Naive B cell (primary cell): ENCODE measurements around the gene RASGRP3. TPM values are rescaled to one million over a fixed set of nuclear protein-coding genes. Genes with fewer than 3 reads are reported as not detected.

Source experiments
- ATAC-seq, 2 donors: fragments of 150-1000 bp; cut with Tn5 transposase; 2 replicates each; pipeline ENCODE4 v1.10.0; 2021; ENCODE audit warnings: low read depth in 2 of 2, mild to moderate bottlenecking in 2 of 2, moderate library complexity in 2 of 2
- DNase-seq: peaks from one replicate; pipeline ENCODE4 v3.0.0; 2022
- H3K27ac Mint-ChIP-seq, 6 donors: one replicate each; pipeline ENCODE4 v1.8.0; 2020 to 2022; ENCODE audit warnings: mild to moderate bottlenecking in 6 of 6, mixed read lengths in 6 of 6, moderate library complexity in 5 of 6, inconsistent platforms in 2 of 6
- H3K27me3 Mint-ChIP-seq, 3 donors: one replicate each; pipeline ENCODE4 v1.8.0; 2021 to 2022; ENCODE audit warnings: mixed read lengths in 3 of 3, mild to moderate bottlenecking in 1 of 3
- H3K36me3 Mint-ChIP-seq, 2 donors: one replicate each; pipeline ENCODE4 v1.8.0; 2020 to 2022; ENCODE audit warnings: mixed read lengths in 2 of 2, inconsistent platforms in 1 of 2, mild to moderate bottlenecking in 1 of 2
- H3K4me1 Mint-ChIP-seq, 3 donors: one replicate each; pipeline ENCODE4 v1.8.0; 2020 to 2022; ENCODE audit warnings: mixed read lengths in 3 of 3, inconsistent platforms in 1 of 3, mild to moderate bottlenecking in 1 of 3, moderate library complexity in 1 of 3
- H3K4me3 Mint-ChIP-seq, 8 donors: one replicate each; pipeline ENCODE4 v1.8.0; 2020 to 2022; ENCODE audit warnings: mild to moderate bottlenecking in 8 of 8, mixed read lengths in 8 of 8, moderate library complexity in 8 of 8, inconsistent platforms in 2 of 8
- H3K9me3 Mint-ChIP-seq, 7 donors: one replicate each; pipeline ENCODE4 v1.8.0; 2020 to 2022; ENCODE audit warnings: mixed read lengths in 7 of 7, mild to moderate bottlenecking in 5 of 7, inconsistent platforms in 2 of 7, moderate library complexity in 1 of 7
- polyA plus RNA-seq, 6 donors: library from polyadenylated mRNA; unstranded; fragments of 300-500 nt; fragmentation: Illumina TruSeq; gene quantifications; one replicate each; pipeline ENCODE4 v1.2.3, GENCODE V29; 2021; ENCODE audit warnings: low read depth in 6 of 6

RASGRP3 gene
- polyA plus RNA-seq, 6 donors from 2014 or later = 44.7 to 118 (median 92.3) TPM

GRCh38 chr2:33588232-33588631, 111.8 kb downstream of the RASGRP3 start:
- Mint-ChIP-seq H3K9me3 (no peaks in the 10 kb centered on the region), H3K27ac (peak overlapping the region in 2 of 6 donors; percentile 65 to 70)
- no peak for ATAC-seq

GRCh38 chr2:33589444-33589843, 113.0 kb downstream of the RASGRP3 start:
- H3K27me3 Mint-ChIP-seq = no peaks in the 10 kb centered on the region
- DNase-seq (no peak), ATAC-seq (no peak)
- peaks cover 5 to 13% (median 10%) of the 10 kb centered on the region in 3 donors for H3K4me1 Mint-ChIP-seq
- H3K36me3 Mint-ChIP-seq = peaks cover 23 to 34% of the 10 kb centered on the region in 2 donors
- H3K9me3 Mint-ChIP-seq = no peaks in the 10 kb centered on the region
- H3K4me3 Mint-ChIP-seq = no peak overlapping the region
- H3K27ac Mint-ChIP-seq = peak overlapping the region in 2 of 6 donors; percentile 18 to 24

More at GRCh38 chr2:33588232-33588631, 111.8 kb downstream of the RASGRP3 start:
- Mint-ChIP-seq H3K36me3 (peaks cover 23 to 34% of the 10 kb centered on the region in 2 donors), H3K4me3 (no peak overlapping the region), H3K4me1 (peaks cover 0 to 11% (median 0%) of the 10 kb centered on the region in 3 donors), H3K27me3 (no peaks in the 10 kb centered on the region)
- DNase-seq = no peak

GRCh38 chr2:33595385-33595784, 118.9 kb downstream of the RASGRP3 start:
- Mint-ChIP-seq H3K9me3 (no peaks in the 10 kb centered on the region), H3K36me3 (peaks cover 10 to 15% of the 10 kb centered on the region in 2 donors), H3K4me1 (peaks cover 18 to 60% (median 34%) of the 10 kb centered on the region in 3 donors), H3K27me3 (no peaks in the 10 kb centered on the region), H3K4me3 (peak overlapping the region in 1 of 8 donors; percentile 25), H3K27ac (peak overlapping the region in 1 of 6 donors; percentile 41)
- ATAC-seq (no peak), DNase-seq (no peak)

GRCh38 chr2:33597026-33597425, 120.6 kb downstream of the RASGRP3 start:
- peaks cover 18 to 62% (median 34%) of the 10 kb centered on the region in 3 donors for H3K4me1 Mint-ChIP-seq
- H3K4me3 Mint-ChIP-seq = peak overlapping the region in 5 of 8 donors; percentile 41 to 98 (median 90)
- peaks cover 0 to 15% of the 10 kb centered on the region in 2 donors for H3K36me3 Mint-ChIP-seq
- no peaks in the 10 kb centered on the region for H3K9me3 Mint-ChIP-seq
- ATAC-seq = no peak
- DNase-seq = no peak
- peak overlapping the region in 2 of 6 donors; percentile 20 to 87 for H3K27ac Mint-ChIP-seq
- H3K27me3 Mint-ChIP-seq = no peaks in the 10 kb centered on the region

- Mint-ChIP-seq H3K27me3 (no peaks in the 10 kb centered on the region), H3K4me3 (peak overlapping the region; percentile 90 to 99 (median 98)), H3K4me1 (peaks cover 18 to 51% (median 30%) of the 10 kb centered on the region in 3 donors), H3K36me3 (peaks cover 0 to 9% of the 10 kb centered on the region in 2 donors), H3K27ac (peak overlapping the region; percentile 87 to 98 (median 96)), H3K9me3 (no peaks in the 10 kb centered on the region)
- ATAC-seq (peak; percentile 32 to 39), DNase-seq (no peak)
Measured at GRCh38 chr2:33598561-33599174, 122.2 kb downstream of the RASGRP3 start.

- H3K4me1 Mint-ChIP-seq = peaks cover 13 to 49% (median 24%) of the 10 kb centered on the region in 3 donors
- DNase-seq (peak; percentile 98), ATAC-seq (peak; percentile 87 to 89)
- H3K9me3 Mint-ChIP-seq = no peaks in the 10 kb centered on the region
- peak within 1 kb of the TSS; percentile 87 to 98 (median 96) for H3K27ac Mint-ChIP-seq
- H3K4me3 Mint-ChIP-seq = peak within 1 kb of the TSS; percentile 90 to 99 (median 98)
- peaks cover 0 to 9% of the 10 kb centered on the region in 2 donors for H3K36me3 Mint-ChIP-seq
- H3K27me3 Mint-ChIP-seq = no peaks in the 10 kb centered on the region
Measured at GRCh38 chr2:33599175-33599942, 122.9 kb downstream of the RASGRP3 start, which contains the start of gene FAM98A. FAM98A (minus strand) TSS chr2:33599299; CDS start chr2:33599221, 78 bp downstream.

DNA sequence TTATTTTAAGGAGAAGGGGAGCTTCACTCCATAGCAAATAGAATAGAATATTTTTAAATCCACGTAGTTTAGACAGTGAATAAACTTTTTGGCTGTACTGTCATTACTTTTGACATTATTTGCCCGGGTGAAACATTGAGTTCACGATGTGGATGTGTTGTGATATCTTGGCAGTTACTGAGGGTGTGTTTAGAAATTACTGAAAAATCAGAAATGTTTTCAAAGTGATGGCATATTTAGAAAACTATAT, 123.4 kb downstream of the RASGRP3 start:
- peaks cover 0 to 6% of the 10 kb centered on the region in 2 donors for H3K36me3 Mint-ChIP-seq
- DNase-seq (no peak), ATAC-seq (no peak)
- H3K27ac Mint-ChIP-seq = peak overlapping the region in 5 of 6 donors; percentile 7 to 98 (median 96)
- no peaks in the 10 kb centered on the region for H3K9me3 Mint-ChIP-seq
- no peaks in the 10 kb centered on the region for H3K27me3 Mint-ChIP-seq
- peaks cover 13 to 46% (median 24%) of the 10 kb centered on the region in 3 donors for H3K4me1 Mint-ChIP-seq
- H3K4me3 Mint-ChIP-seq = peak overlapping the region; percentile 90 to 99 (median 98)

DNA sequence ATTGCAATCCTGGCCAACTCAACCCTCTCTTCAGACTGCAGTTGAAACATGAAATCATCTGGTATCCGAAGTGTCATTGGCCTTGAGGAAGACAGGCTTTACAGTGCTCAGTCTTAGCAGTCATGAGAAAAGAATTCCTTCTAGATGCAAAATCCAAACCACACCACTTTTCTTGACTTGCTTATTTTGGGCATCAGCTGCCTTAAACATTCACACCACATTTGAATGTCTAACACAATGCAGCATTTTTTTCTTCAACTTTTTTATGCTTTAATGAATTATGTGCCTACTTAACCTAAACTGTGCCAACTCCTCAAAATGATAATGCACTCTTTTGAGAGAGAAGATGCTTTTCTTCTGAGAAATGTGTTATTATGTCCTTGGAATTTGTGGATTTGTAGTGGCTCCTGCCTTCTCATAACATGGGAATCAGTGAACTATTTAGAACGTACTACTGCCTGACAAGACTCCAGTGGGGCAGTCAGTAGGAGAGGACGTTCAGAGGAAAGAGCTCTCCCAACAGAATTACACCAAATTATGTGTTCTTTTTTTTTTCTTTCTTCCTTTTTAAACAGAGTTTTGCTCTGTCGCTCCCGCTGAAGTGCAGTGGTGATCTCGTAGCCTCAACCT, 125.9 kb downstream of the RASGRP3 start:
- no peaks in the 10 kb centered on the region for H3K9me3 Mint-ChIP-seq
- peaks cover 0 to 6% of the 10 kb centered on the region in 2 donors for H3K36me3 Mint-ChIP-seq
- H3K4me3 Mint-ChIP-seq = peak overlapping the region in 1 of 8 donors; percentile 48
- no peak for DNase-seq
- H3K27ac Mint-ChIP-seq = no peak overlapping the region
- no peaks in the 10 kb centered on the region for H3K27me3 Mint-ChIP-seq
- ATAC-seq = no peak
- H3K4me1 Mint-ChIP-seq = peaks cover 13 to 31% (median 14%) of the 10 kb centered on the region in 3 donors

DNA sequence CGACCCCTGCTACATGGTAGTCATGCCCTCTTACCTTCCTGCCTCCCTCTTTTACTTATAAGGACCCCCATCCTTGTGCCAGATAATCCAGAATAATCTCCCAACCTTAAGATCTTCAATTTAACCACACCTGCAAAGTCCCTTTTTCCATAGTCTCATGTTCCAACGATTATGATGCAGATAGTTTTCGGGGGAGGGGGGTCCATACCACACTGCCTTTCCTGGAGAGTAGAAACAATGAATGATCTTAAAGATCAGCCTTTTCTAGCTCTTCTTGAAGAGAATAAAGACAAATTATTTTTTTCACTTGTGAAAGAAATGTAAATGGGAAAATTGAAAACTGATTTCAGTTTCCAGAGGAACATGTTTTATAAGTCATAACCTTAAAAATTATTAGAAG, 127.0 kb downstream of the RASGRP3 start:
- Mint-ChIP-seq H3K4me3 (no peak overlapping the region), H3K4me1 (peaks cover 3 to 20% (median 6%) of the 10 kb centered on the region in 3 donors)

DNA sequence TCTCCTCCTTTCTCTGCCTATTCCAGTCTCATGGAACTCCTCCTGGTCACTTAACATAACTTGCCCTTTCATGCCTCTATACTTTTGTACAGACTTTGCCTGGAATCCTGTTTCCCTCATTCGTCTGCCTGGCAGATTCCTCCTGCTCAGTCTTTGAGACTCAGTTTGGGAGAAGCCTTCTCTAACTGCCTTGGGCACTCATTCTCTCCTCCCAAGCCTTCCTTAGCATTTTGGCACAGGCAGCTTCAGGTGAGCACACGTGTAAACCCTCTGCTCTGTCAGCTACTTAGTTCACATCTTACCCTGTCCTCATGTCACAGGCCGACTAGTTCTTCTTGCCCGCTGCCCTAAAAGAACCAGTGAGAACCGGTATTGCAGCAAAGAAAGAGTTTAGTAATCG, 128.6 kb downstream of the RASGRP3 start:
- Mint-ChIP-seq H3K4me3 (no peak overlapping the region), H3K27ac (peak overlapping the region in 1 of 6 donors; percentile 0), H3K36me3 (peaks cover 0 to 6% of the 10 kb centered on the region in 2 donors), H3K4me1 (peaks cover 0 to 5% (median 0%) of the 10 kb centered on the region in 3 donors), H3K27me3 (no peaks in the 10 kb centered on the region), H3K9me3 (no peaks in the 10 kb centered on the region)
- DNase-seq (no peak), ATAC-seq (no peak)

More for the DNA sequence above, 127.0 kb downstream of the RASGRP3 start:
- Mint-ChIP-seq H3K27me3 (no peaks in the 10 kb centered on the region), H3K36me3 (peaks cover 0 to 6% of the 10 kb centered on the region in 2 donors), H3K9me3 (no peaks in the 10 kb centered on the region), H3K27ac (no peak overlapping the region)
- DNase-seq = no peak
- no peak for ATAC-seq

DNA sequence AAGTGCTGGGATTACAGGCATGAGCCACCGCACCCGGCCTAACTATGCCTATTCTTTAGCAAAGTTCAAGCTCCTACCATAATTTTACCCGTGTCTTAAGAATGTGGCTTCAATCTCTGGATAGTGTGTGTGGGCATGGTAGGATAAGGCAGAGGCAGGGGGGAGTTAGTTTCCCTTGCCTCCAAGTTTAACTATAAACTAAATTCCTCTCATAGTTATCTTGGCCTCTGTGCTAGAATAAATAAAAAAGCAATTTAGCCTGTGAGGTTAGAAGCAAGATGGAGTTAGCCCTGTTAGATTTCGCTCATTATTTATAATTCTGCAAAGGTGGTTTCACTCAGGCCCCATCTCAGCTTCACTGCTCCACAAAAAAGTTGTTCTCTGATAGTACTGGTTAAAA, 129.7 kb downstream of the RASGRP3 start:
- DNase-seq = no peak
- Mint-ChIP-seq H3K27me3 (no peaks in the 10 kb centered on the region), H3K36me3 (peaks cover 0 to 6% of the 10 kb centered on the region in 2 donors), H3K27ac (no peak overlapping the region), H3K9me3 (no peaks in the 10 kb centered on the region), H3K4me3 (no peak overlapping the region), H3K4me1 (no peaks in the 10 kb centered on the region)
- no peak for ATAC-seq

- H3K4me3 Mint-ChIP-seq = no peak overlapping the region
- no peaks in the 10 kb centered on the region for H3K4me1 Mint-ChIP-seq
- DNase-seq (no peak), ATAC-seq (no peak)
- no peak overlapping the region for H3K27ac Mint-ChIP-seq
- no peaks in the 10 kb centered on the region for H3K9me3 Mint-ChIP-seq
- peaks cover 0 to 6% of the 10 kb centered on the region in 2 donors for H3K36me3 Mint-ChIP-seq
- no peaks in the 10 kb centered on the region for H3K27me3 Mint-ChIP-seq
Measured at GRCh38 chr2:33606622-33607021, 130.2 kb downstream of the RASGRP3 start.

- no peaks in the 10 kb centered on the region for H3K9me3 Mint-ChIP-seq
- ATAC-seq (no peak), DNase-seq (no peak)
- no peak overlapping the region for H3K4me3 Mint-ChIP-seq
- no peaks in the 10 kb centered on the region for H3K4me1 Mint-ChIP-seq
- H3K27ac Mint-ChIP-seq = no peak overlapping the region
- H3K36me3 Mint-ChIP-seq = peaks cover 0 to 6% of the 10 kb centered on the region in 2 donors
- no peaks in the 10 kb centered on the region for H3K27me3 Mint-ChIP-seq
Measured at GRCh38 chr2:33607251-33607721, 130.8 kb downstream of the RASGRP3 start.
